ENCODE measurements around the gene TWF1.

TWF1 gene

GRCh38 chr12:43826681-43827080 lies 20.6 kb upstream of the TWF1 start:
- TF ChIP-seq, protein P1, sequence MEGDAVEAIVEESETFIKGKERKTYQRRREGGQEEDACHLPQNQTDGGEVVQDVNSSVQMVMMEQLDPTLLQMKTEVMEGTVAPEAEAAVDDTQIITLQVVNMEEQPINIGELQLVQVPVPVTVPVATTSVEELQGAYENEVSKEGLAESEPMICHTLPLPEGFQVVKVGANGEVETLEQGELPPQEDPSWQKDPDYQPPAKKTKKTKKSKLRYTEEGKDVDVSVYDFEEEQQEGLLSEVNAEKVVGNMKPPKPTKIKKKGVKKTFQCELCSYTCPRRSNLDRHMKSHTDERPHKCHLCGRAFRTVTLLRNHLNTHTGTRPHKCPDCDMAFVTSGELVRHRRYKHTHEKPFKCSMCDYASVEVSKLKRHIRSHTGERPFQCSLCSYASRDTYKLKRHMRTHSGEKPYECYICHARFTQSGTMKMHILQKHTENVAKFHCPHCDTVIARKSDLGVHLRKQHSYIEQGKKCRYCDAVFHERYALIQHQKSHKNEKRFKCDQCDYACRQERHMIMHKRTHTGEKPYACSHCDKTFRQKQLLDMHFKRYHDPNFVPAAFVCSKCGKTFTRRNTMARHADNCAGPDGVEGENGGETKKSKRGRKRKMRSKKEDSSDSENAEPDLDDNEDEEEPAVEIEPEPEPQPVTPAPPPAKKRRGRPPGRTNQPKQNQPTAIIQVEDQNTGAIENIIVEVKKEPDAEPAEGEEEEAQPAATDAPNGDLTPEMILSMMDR (IDR thresholded peaks at IDR 0.05; ENCODE audit: extremely low read depth, insufficient read depth, missing control alignments): no peak
- in situ Hi-C loops (cut with MboI; ENCODE audit: low pct_unique_long_range_greater_than_20kb, low sequenced_read_pairs, unreplicated experiment): no loop called here

DNA sequence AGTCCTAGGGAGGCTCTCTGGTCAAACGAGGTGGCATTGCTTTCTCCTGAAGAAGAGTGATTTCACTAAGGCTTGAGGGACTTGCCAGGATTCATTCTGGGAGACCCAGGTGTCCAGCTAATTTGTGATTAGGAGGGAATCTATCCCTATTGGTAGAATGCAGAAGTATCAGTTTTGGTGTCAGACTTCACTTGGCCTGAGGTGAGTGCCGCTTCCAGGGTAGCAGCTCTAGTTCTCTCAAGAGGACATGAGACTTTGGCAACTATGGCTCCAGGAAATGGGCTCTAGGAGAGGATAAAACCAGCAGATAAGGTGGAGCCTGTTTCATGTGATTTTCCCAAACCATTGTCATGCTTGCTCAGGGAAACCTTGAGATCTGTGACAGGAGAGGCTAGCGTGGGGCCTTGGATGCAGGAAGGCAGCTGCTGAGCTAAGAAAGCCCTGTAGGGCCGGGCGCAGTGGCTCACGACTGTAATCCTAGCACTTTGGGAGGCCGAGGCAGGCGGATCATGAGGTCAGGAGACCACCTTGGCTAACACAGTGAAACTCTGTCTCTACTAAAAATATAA lies 18.2 kb upstream of the TWF1 start:
- in situ Hi-C loops (cut with MboI; ENCODE audit: low pct_unique_long_range_greater_than_20kb, low sequenced_read_pairs, unreplicated experiment): no loop called here

More at GRCh38 chr12:43826681-43827080, 20.6 kb upstream of the TWF1 start:
- DNase-seq (ENCODE audit: low spot score): no peak

GRCh38 chr12:43816168-43816567 lies 10.1 kb upstream of the TWF1 start:
- DNase-seq (ENCODE audit: low spot score): no peak
- in situ Hi-C loops (cut with MboI; ENCODE audit: low pct_unique_long_range_greater_than_20kb, low sequenced_read_pairs, unreplicated experiment): no loop called here
- TF ChIP-seq, protein P1 (IDR thresholded peaks at IDR 0.05; ENCODE audit: extremely low read depth, insufficient read depth, missing control alignments): no peak

More for the DNA sequence above, 18.2 kb upstream of the TWF1 start:
- TF ChIP-seq, protein P1 (IDR thresholded peaks at IDR 0.05; ENCODE audit: extremely low read depth, insufficient read depth, missing control alignments): no peak
- DNase-seq (ENCODE audit: low spot score): no peak

DNA sequence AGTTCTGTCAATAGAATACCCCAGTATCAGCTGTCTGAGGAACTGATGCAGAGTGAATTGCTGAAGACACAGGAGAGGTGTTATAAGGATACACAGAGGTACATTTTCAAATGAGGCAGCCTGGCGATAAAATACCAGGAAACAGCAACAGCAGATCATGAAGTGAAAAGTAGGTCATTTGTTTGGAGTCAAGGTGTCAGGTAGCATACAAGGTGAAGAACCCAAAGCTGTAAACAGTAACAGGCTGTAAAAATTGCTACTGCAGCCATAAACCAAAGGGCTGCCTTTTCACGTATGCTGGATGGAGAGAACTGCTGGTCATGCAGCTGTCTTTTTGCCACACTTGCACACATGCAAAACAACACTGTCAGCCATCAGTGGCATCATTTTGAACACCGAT lies 9.3 kb upstream of the TWF1 start:
- DNase-seq (ENCODE audit: low spot score): no peak
- in situ Hi-C loops (cut with MboI; ENCODE audit: low pct_unique_long_range_greater_than_20kb, low sequenced_read_pairs, unreplicated experiment): no loop called here
- TF ChIP-seq, protein P1 (IDR thresholded peaks at IDR 0.05; ENCODE audit: extremely low read depth, insufficient read depth, missing control alignments): no peak

DNA sequence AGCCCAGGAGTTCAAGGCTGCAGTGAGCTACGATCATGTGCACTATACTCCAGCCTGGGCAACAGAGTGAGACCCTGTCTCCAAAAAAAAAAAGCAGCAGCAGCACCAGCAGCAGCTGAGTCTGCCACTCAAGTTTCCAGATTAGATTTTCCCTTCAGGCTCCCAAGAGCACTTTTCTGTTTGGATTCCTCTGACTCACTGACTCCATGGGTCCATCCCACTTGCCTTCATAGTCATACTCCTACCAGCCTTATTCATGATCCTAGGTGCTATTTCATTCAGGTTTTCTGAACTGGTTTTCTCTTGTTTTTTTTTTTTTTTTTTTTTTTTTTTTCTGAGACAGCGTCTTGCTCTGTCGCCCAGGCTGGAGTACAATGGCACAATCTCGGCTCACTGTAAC lies 6.8 kb upstream of the TWF1 start:
- TF ChIP-seq, protein P1 (IDR thresholded peaks at IDR 0.05; ENCODE audit: extremely low read depth, insufficient read depth, missing control alignments): no peak
- in situ Hi-C loops (cut with MboI; ENCODE audit: low pct_unique_long_range_greater_than_20kb, low sequenced_read_pairs, unreplicated experiment): no loop called here
- no peak for DNase-seq (ENCODE audit: low spot score)

- TF ChIP-seq, protein P1 (IDR thresholded peaks at IDR 0.05; ENCODE audit: extremely low read depth, insufficient read depth, missing control alignments): no peak
- DNase-seq (ENCODE audit: low spot score): no peak
- in situ Hi-C loops (cut with MboI; ENCODE audit: low pct_unique_long_range_greater_than_20kb, low sequenced_read_pairs, unreplicated experiment): no loop called here
Measured at GRCh38 chr12:43812057-43812456, 5.9 kb upstream of the TWF1 start.

All from GM13977 (cell line).